ENCODE data around the gene BDP1. TPM values are rescaled to one million over a fixed set of nuclear protein-coding genes. Genes with fewer than 3 reads are reported as not detected.
A peak's percentile ranks its signal among the peaks of the same experiment; 100 is the strongest.
"Not testable (repeated sequence)": the region's sequence is repeated elsewhere in the genome, so short reads cannot be mapped to it uniquely, and the experiment has no call there.

The BDP1 gene
- total RNA-seq, 4 donors from 2014 or later: 8.1 to 19.4 (median 14.2) TPM

- no peaks in the 10 kb centered on the region for H3K27me3 ChIP-seq
- TF ChIP-seq CTCF (IDR thresholded peaks at IDR 0.05 in 4 of 5, conservative IDR thresholded peaks at IDR 0.05 in 1 of 5) (no peak), POLR2A (IDR thresholded peaks at IDR 0.05) (no peak)
- H3K4me1 ChIP-seq: no peaks in the 10 kb centered on the region
- in situ Hi-C loops (cut with MboI; ENCODE audit: low sequenced_read_pairs in 4 of 4) (no loop called here), intact Hi-C loops (cut with DNase I; ENCODE audit: low total_unique reads) (no loop called here)
- ATAC-seq: no peak
- H3K4me3 ChIP-seq: no peak overlapping the region
- H3K36me3 ChIP-seq: peaks cover 2 to 58% of the 10 kb centered on the region in 2 donors
- H3K9me3 ChIP-seq: no peaks in the 10 kb centered on the region
- no peak for DNase-seq
- no peak overlapping the region for H3K27ac ChIP-seq
Observed at GRCh38 chr5:71522151-71522550, 66.7 kb downstream of the BDP1 start.

- H3K27ac ChIP-seq; H3K4me3 ChIP-seq; in situ Hi-C loops (cut with MboI; ENCODE audit: low sequenced_read_pairs in 4 of 4); ATAC-seq; H3K9me3 ChIP-seq; intact Hi-C loops (cut with DNase I; ENCODE audit: low total_unique reads); H3K27me3 ChIP-seq; H3K4me1 ChIP-seq; DNase-seq: not testable (repeated sequence)
- peaks cover 0 to 38% of the 10 kb centered on the region in 2 donors for H3K36me3 ChIP-seq
Observed at GRCh38 chr5:71525611-71526010, 70.2 kb downstream of the BDP1 start.

- no peak overlapping the region for H3K27ac ChIP-seq
- H3K4me3 ChIP-seq: no peak overlapping the region
- peaks cover 5 to 8% of the 10 kb centered on the region in 2 donors for H3K4me1 ChIP-seq
- intact Hi-C loops (cut with DNase I; ENCODE audit: low total_unique reads) (no loop called here), in situ Hi-C loops (cut with MboI; ENCODE audit: low sequenced_read_pairs in 4 of 4) (no loop called here)
- H3K27me3 ChIP-seq: no peaks in the 10 kb centered on the region
- no peak for TF ChIP-seq POLR2A (IDR thresholded peaks at IDR 0.05)
- no peak for TF ChIP-seq CTCF (IDR thresholded peaks at IDR 0.05 in 4 of 5, conservative IDR thresholded peaks at IDR 0.05 in 1 of 5)
- DNase-seq (no peak), ATAC-seq (no peak)
- peaks cover 0 to 17% of the 10 kb centered on the region in 2 donors for H3K36me3 ChIP-seq
- H3K9me3 ChIP-seq: no peaks in the 10 kb centered on the region
Observed at GRCh38 chr5:71528206-71528605, 72.8 kb downstream of the BDP1 start.

GRCh38 chr5:71529682-71530081, 74.2 kb downstream of the BDP1 start:
- DNase-seq (no peak), ATAC-seq (no peak)
- no peaks in the 10 kb centered on the region for H3K27me3 ChIP-seq
- no peaks in the 10 kb centered on the region for H3K9me3 ChIP-seq
- TF ChIP-seq POLR2A (IDR thresholded peaks at IDR 0.05) (no peak), CTCF (IDR thresholded peaks at IDR 0.05 in 4 of 5, conservative IDR thresholded peaks at IDR 0.05 in 1 of 5) (no peak)
- intact Hi-C loops (cut with DNase I; ENCODE audit: low total_unique reads) (no loop called here), in situ Hi-C loops (cut with MboI; ENCODE audit: low sequenced_read_pairs in 4 of 4) (no loop called here)
- H3K27ac ChIP-seq: no peak overlapping the region
- no peak overlapping the region for H3K4me3 ChIP-seq
- H3K36me3 ChIP-seq: peaks cover 0 to 5% of the 10 kb centered on the region in 2 donors
- H3K4me1 ChIP-seq: peaks cover 10 to 14% of the 10 kb centered on the region in 2 donors

- TF ChIP-seq POLR2A (IDR thresholded peaks at IDR 0.05) (no peak), CTCF (IDR thresholded peaks at IDR 0.05 in 4 of 5, conservative IDR thresholded peaks at IDR 0.05 in 1 of 5) (no peak)
- intact Hi-C loops (cut with DNase I; ENCODE audit: low total_unique reads) (no loop called here), in situ Hi-C loops (cut with MboI; ENCODE audit: low sequenced_read_pairs in 4 of 4) (no loop called here)
- H3K27ac ChIP-seq: peak overlapping the region; percentile 58 to 73 (median 70)
- ATAC-seq (peak; percentile 64 to 72), DNase-seq (no peak)
- H3K9me3 ChIP-seq: no peaks in the 10 kb centered on the region
- H3K36me3 ChIP-seq: peaks cover 0 to 16% of the 10 kb centered on the region in 2 donors
- H3K4me1 ChIP-seq: peaks cover 10 to 14% of the 10 kb centered on the region in 2 donors
- H3K27me3 ChIP-seq: no peaks in the 10 kb centered on the region
- H3K4me3 ChIP-seq: no peak overlapping the region
Observed at GRCh38 chr5:71533142-71533541, 77.7 kb downstream of the BDP1 start.
